Nephron progenitor cell (in vitro differentiated cells): ENCODE results near the gene RAPGEF5.

ENCODE experiments used
- DNase-seq: peaks from one replicate; pipeline ENCODE4 v3.0.0; 2021
- H3K27ac Mint-ChIP-seq: 2 replicates; pipeline ENCODE4 v1.8.0; 2021; ENCODE audit warnings: mild to moderate bottlenecking, moderate library complexity, mixed read lengths
- H3K27me3 Mint-ChIP-seq: 2 replicates; pipeline ENCODE4 v1.8.0; 2021; ENCODE audit warnings: mild to moderate bottlenecking, low read depth, mixed read lengths; ENCODE audit not compliant: poor library complexity
- H3K36me3 Mint-ChIP-seq: 2 replicates; pipeline ENCODE4 v1.8.0; 2021; ENCODE audit warnings: low read depth, mixed read lengths
- H3K4me1 Mint-ChIP-seq: 2 replicates; pipeline ENCODE4 v1.8.0; 2021; ENCODE audit warnings: mixed read lengths
- H3K4me3 Mint-ChIP-seq: 2 replicates; pipeline ENCODE4 v1.8.0; 2021; ENCODE audit warnings: mild to moderate bottlenecking, moderate library complexity, mixed read lengths
- H3K9me3 Mint-ChIP-seq: 2 replicates; pipeline ENCODE4 v1.8.0; 2021; ENCODE audit warnings: mild to moderate bottlenecking, moderate library complexity, mixed read lengths
- TF ChIP-seq, protein P1 (sequence below): fragments of 200-600 bp; sonication (generic); IDR thresholded peaks from 2 replicates; pipeline ENCODE4 v1.5.0; 2021; ENCODE audit warnings: antibody characterized with exemption

The RAPGEF5 gene

DNA sequence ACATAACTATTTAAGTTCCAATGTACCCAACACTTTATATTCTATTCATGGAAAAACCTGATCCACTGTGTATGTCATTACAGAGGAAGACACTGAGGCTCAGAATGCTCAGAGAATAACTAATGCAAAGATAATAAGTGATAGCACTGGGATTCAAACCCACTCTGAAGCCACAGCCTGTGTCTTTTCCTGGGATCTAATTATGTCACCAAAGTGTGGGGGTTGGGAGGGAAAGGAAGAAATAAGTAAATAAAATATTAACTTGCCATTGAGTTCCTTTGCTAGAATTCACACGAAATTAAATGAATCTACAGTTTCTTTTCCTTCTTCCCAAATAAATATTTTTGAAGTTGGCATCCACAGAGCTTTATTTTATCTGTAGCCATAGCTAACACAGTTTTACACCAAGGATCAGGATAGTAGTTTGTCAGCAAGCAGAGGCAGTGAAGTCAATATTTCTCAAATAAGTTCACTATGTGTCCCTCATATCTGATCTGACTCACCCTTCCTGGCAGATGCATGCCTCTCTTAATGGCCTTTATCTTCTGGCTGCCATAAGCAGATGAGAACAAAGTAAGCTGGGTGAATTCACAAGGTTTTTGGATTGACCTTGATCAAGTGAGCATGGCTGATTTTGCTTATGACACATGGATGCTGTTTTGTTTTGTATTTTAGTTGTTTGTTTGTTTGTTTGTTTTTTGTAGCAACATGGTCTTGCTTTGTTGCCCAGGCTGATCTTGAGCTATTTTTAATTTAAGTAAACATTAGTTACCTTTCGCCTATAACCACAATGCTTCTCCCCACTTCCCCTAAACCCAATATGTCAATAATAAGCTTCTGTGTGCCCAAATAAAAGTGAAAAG, 6.3 kb downstream of the RAPGEF5 start:
- Mint-ChIP-seq H3K27me3 (peaks cover 22% of the 10 kb centered on the region), H3K27ac (no peak overlapping the region), H3K4me3 (no peak overlapping the region), H3K9me3 (peaks cover 37% of the 10 kb centered on the region), H3K36me3 (peaks cover 25% of the 10 kb centered on the region), H3K4me1 (peaks cover 18% of the 10 kb centered on the region)
- DNase-seq = no peak
- TF ChIP-seq, protein P1, sequence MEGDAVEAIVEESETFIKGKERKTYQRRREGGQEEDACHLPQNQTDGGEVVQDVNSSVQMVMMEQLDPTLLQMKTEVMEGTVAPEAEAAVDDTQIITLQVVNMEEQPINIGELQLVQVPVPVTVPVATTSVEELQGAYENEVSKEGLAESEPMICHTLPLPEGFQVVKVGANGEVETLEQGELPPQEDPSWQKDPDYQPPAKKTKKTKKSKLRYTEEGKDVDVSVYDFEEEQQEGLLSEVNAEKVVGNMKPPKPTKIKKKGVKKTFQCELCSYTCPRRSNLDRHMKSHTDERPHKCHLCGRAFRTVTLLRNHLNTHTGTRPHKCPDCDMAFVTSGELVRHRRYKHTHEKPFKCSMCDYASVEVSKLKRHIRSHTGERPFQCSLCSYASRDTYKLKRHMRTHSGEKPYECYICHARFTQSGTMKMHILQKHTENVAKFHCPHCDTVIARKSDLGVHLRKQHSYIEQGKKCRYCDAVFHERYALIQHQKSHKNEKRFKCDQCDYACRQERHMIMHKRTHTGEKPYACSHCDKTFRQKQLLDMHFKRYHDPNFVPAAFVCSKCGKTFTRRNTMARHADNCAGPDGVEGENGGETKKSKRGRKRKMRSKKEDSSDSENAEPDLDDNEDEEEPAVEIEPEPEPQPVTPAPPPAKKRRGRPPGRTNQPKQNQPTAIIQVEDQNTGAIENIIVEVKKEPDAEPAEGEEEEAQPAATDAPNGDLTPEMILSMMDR = no peak

DNA sequence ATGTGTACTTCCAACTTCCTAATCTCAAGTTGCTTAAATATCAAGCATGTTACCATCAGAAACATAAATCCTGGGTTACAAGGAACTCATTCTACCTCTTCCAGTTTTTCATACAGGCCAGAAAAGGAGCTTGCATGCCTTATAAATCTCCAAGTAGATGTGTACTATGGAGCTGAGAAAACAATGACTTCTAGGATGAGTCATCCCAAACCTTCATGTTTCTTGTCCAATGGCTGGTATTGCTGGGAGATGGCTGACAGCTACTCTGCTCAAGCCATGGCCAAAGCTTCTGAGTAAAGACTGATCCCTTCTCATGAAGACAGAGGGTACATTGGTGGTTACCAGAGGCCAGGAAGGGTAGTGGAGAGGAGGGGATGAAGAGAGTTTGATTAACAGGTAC, 8.6 kb downstream of the RAPGEF5 start:
- Mint-ChIP-seq H3K9me3 (peaks cover 16% of the 10 kb centered on the region), H3K4me3 (no peak overlapping the region), H3K36me3 (peaks cover 13% of the 10 kb centered on the region), H3K27ac (no peak overlapping the region), H3K4me1 (peaks cover 12% of the 10 kb centered on the region), H3K27me3 (peaks cover 7% of the 10 kb centered on the region)
- DNase-seq = no peak
- TF ChIP-seq, protein P1 = no peak

DNA sequence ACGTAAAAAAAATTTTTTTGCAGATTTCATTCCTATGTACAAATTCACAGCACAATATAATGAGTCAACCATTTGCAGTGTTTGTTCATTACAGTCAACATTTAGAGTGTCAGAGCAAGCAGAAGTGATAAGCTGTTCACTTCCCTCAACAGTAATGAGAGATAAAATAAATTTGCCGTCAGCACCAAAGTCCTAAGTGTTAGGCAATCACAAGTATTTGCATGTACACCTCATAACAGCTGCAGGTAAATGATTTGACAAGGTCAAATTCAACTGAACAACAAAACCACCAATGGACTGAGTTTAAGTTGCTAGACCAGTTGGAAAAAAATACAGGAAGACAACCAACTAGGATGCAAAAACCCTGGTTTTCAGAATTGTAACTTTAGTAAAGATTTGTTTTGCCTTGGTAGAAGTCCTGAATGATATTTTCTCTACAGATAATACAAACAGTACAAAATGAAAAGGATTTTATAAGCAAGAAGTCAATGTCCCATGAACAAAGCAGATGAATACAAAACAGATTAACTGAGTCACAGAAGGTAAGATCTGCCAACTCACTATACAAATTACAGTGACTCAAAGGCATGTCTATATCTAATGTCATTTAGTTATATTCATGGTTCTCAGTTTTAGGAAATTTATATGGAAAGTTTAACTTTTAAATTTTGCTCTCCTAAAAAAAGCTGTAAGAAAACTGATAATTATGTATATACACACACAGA, 10.4 kb downstream of the RAPGEF5 start:
- peaks cover 3% of the 10 kb centered on the region for H3K27me3 Mint-ChIP-seq
- H3K4me1 Mint-ChIP-seq = peaks cover 15% of the 10 kb centered on the region
- TF ChIP-seq, protein P1 = no peak
- H3K9me3 Mint-ChIP-seq = peaks cover 3% of the 10 kb centered on the region
- H3K27ac Mint-ChIP-seq = no peak overlapping the region
- DNase-seq = no peak
- no peaks in the 10 kb centered on the region for H3K36me3 Mint-ChIP-seq
- no peak overlapping the region for H3K4me3 Mint-ChIP-seq

DNA sequence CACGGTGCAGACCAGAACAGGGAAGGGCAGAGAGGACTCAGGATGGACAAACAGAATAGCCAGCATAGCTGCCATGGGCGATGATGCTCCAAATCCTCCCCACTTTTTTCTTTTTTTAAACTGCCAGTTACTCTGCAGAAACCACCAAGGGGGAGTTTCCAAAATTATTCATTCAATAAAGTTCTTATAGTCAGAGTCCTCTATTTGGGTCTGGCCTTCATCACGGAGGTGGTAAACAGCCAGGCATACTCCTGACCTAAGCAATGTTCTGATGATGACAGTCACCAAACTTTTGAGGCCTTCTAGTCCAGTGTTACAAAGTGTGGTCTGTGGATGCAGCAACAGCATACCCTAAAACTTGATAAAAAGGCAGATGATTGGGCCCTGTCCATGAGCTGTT, 12.3 kb downstream of the RAPGEF5 start:
- Mint-ChIP-seq H3K27me3 (peaks cover 7% of the 10 kb centered on the region), H3K27ac (no peak overlapping the region), H3K4me1 (peaks cover 7% of the 10 kb centered on the region), H3K36me3 (peaks cover 7% of the 10 kb centered on the region), H3K9me3 (peaks cover 13% of the 10 kb centered on the region), H3K4me3 (no peak overlapping the region)
- TF ChIP-seq, protein P1 = no peak
- no peak for DNase-seq

DNA sequence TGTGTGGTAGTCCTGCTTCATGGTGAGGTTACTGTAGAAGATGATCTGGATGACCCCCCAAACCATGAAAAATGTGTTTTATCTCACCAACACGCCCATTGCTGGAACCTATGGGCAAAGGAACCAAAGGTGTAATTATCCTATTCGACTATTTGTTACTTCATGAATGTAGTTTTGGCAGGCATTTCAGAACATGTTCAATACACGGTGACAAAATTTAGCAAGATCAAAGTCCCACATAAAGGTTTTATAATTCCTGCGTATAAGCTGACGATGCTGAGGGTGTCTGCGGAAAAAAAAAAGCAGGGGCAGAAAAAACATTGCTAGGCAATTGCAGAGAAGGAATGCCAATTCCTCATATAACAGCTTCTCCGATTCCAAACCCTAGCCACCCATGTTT, 13.3 kb downstream of the RAPGEF5 start:
- DNase-seq = no peak

More for the DNA sequence above, 13.3 kb downstream of the RAPGEF5 start:
- peaks cover 13% of the 10 kb centered on the region for H3K9me3 Mint-ChIP-seq
- TF ChIP-seq, protein P1 = no peak
- H3K36me3 Mint-ChIP-seq = peaks cover 7% of the 10 kb centered on the region
- peaks cover 7% of the 10 kb centered on the region for H3K27me3 Mint-ChIP-seq
- H3K4me1 Mint-ChIP-seq = peaks cover 7% of the 10 kb centered on the region
- no peak overlapping the region for H3K4me3 Mint-ChIP-seq
- H3K27ac Mint-ChIP-seq = no peak overlapping the region
